WI38 (cell line): ENCODE data around the gene TRIB2.
A peak's percentile ranks its signal among the peaks of the same experiment; 100 is the strongest.

Source experiments
- H3K4me3 ChIP-seq: 2 replicates; pipeline ENCODE4 v1.5.1; 2011; ENCODE audit warnings: low read depth, mild to moderate bottlenecking, control low read depth, low read length
- TF ChIP-seq, protein P1 (sequence below): IDR thresholded peaks from 2 replicates; pipeline ENCODE4 v1.5.1; 2012; ENCODE audit warnings: low read depth, mild to moderate bottlenecking, control low read depth, low read length

The TRIB2 gene

GRCh38 chr2:12716282-12717190 lies at the start of gene TRIB2:
Gene TRIB2, plus strand, starts transcription at chr2:12716936. Its CDS starts 1,372 bp downstream, at chr2:12718308.
- H3K4me3 ChIP-seq: peak within 1 kb of the TSS; percentile 71
- TF ChIP-seq, protein P1, sequence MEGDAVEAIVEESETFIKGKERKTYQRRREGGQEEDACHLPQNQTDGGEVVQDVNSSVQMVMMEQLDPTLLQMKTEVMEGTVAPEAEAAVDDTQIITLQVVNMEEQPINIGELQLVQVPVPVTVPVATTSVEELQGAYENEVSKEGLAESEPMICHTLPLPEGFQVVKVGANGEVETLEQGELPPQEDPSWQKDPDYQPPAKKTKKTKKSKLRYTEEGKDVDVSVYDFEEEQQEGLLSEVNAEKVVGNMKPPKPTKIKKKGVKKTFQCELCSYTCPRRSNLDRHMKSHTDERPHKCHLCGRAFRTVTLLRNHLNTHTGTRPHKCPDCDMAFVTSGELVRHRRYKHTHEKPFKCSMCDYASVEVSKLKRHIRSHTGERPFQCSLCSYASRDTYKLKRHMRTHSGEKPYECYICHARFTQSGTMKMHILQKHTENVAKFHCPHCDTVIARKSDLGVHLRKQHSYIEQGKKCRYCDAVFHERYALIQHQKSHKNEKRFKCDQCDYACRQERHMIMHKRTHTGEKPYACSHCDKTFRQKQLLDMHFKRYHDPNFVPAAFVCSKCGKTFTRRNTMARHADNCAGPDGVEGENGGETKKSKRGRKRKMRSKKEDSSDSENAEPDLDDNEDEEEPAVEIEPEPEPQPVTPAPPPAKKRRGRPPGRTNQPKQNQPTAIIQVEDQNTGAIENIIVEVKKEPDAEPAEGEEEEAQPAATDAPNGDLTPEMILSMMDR: no peak

DNA sequence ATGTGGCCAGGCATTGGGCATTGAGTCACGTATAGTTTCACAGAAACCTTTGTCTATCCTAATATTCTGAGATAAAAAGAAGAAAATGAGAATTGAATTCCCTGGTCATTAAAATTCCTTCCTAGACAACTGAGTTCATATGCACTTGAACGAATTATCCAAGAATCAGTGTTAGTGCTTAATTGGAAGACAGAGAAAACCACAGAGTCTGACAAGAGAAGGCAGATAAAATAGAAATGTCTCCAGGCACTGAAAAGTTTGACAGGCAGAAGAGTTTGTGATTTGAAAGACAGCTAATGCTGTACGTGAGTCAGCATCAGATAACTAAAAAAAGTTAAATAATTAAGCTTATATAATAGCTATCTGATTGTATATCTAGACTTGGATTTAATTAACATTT lies 47.7 kb upstream of the TRIB2 start:
- TF ChIP-seq, protein P1: no peak
- no peak overlapping the region for H3K4me3 ChIP-seq

GRCh38 chr2:12672711-12673315 lies 43.9 kb upstream of the TRIB2 start:
- no peak overlapping the region for H3K4me3 ChIP-seq
- TF ChIP-seq, protein P1: no peak

GRCh38 chr2:12674644-12675328 lies 42.0 kb upstream of the TRIB2 start:
- no peak overlapping the region for H3K4me3 ChIP-seq

DNA sequence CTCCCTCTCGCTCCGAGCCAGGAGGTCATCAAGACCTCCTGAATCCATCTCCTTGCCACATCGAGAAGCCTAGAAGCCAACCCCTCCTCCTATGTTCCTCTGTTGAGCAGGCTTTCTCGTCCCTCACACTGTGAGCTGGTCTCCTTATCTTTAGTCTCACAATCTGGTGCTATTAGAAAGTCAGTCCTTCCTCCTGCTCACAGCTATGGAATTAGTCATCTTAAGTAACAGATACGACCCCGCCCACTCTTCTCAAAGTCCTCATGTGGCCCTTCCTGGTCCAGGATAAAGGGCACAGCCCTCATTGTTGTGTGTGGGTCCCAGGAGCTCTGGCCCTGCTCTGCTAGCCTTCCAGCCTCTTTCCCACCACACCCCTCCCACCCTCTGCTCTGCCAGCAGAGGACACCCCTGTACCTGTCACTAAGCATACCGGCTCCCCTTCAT lies 41.4 kb upstream of the TRIB2 start:
- H3K4me3 ChIP-seq: no peak overlapping the region
- TF ChIP-seq, protein P1: no peak

More at GRCh38 chr2:12674644-12675328, 42.0 kb upstream of the TRIB2 start:
- TF ChIP-seq, protein P1: no peak

DNA sequence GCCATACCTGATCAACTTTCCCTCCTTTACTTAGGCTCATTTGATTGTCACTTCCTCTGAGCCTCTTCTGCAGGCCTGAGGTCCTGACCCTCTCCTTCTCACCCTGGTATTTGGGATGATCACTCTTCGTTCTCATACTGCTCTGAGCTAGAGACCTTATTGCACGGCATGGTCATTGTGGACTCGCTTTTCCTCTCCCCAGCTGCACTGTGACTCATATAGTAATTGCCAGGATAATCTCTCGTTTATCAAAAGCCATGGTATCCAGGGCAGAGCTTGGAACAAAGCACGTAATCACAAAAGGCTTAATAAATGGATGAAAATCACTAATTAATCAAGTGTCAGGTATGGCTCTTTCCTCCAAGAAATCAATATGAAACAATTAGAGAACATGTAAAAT lies 40.9 kb upstream of the TRIB2 start:
- H3K4me3 ChIP-seq: no peak overlapping the region
- TF ChIP-seq, protein P1: no peak
